PFSK-1 (cell line): ENCODE data around the gene RASGRP2.

Source experiments
- POLR2AphosphoS5 ChIP-seq: IDR thresholded peaks from 2 replicates; pipeline ENCODE4 v1.6.1; 2012; ENCODE audit warnings: low read depth, mild to moderate bottlenecking, control low read depth, low read length, moderate library complexity
- REST ChIP-seq, 2 experiments: IDR thresholded peaks; 2 replicates each; pipeline versions ENCODE4 v1.6.1 to v1.8.0; 2011 to 2012; ENCODE audit warnings: low read depth in 2 of 2, low read length in 2 of 2, control low read depth in 1 of 2, inconsistent platforms in 1 of 2, mild to moderate bottlenecking in 1 of 2, moderate library complexity in 1 of 2; ENCODE audit not compliant: insufficient read depth in 1 of 2
- SIN3A ChIP-seq: IDR thresholded peaks from 2 replicates; pipeline ENCODE4 v1.6.1; 2012; ENCODE audit warnings: mild to moderate bottlenecking, low read length, moderate library complexity, borderline replicate concordance; ENCODE audit not compliant: insufficient read depth
- TAF1 ChIP-seq: IDR thresholded peaks from 2 replicates; pipeline ENCODE4 v1.6.1; 2012; ENCODE audit warnings: low read length, control low read depth, borderline replicate concordance; ENCODE audit not compliant: insufficient read depth

GRCh38 chr11:64726867-64727530 lies 16.9 kb downstream of the RASGRP2 start:
- no peak for TF ChIP-seq POLR2AphosphoS5
- no peak for TF ChIP-seq TAF1
- no peak for TF ChIP-seq REST (IDR thresholded peaks at IDR 0.05; ENCODE audit: insufficient read depth in 1 of 2, low read depth in 2 of 2, low read length in 2 of 2)
- no peak for TF ChIP-seq SIN3A
